Melanocyte of skin (primary cell): ENCODE data around the gene NBPF19. TPM values are rescaled to one million over a fixed set of nuclear protein-coding genes. Genes with fewer than 3 reads are reported as not detected.

Experiments
- total RNA-seq, 2 donors: library from RNA; depleted of rRNA; stranded (reverse); fragments of >200 nt; gene quantifications; 2 replicates each; pipeline ENCODE4 v1.2.3, GENCODE V29; 2012

NBPF19 gene
- total RNA-seq = 1 to 10 TPM; 6.5 to 7.0 TPM

GRCh38 chr1:149474745-149475144 lies at the start of gene NBPF19:
NBPF19 (plus strand) TSS chr1:149475045; CDS start chr1:149475933, 888 bp downstream.

Other genes with a start within 250 kb of the NBPF19 start
- not detected for gene PPIAL4C, start 108.8 kb downstream of the NBPF19 start, total RNA-seq